ENCODE measurements around the gene CCRL2. TPM values are rescaled to one million over a fixed set of nuclear protein-coding genes. Genes with fewer than 3 reads are reported as not detected.

CCRL2 gene
- total and polyA plus RNA-seq, 4 donors, result 11.0 to 95.9 (median 19.8) TPM

- ATAC-seq (ENCODE audit: insufficient read depth, low FRiP score) (no peak), DNase-seq (no peak)
- H3K36me3 ChIP-seq (ENCODE audit: control insufficient read depth in 4 of 4, insufficient read depth in 4 of 4, low read length in 4 of 4), result no peaks in the 10 kb centered on the region
- H3K9me3 ChIP-seq (ENCODE audit: control insufficient read depth in 4 of 4, insufficient read depth in 3 of 4, low read length in 3 of 4), result no peaks in the 10 kb centered on the region
- H3K4me1 ChIP-seq (ENCODE audit: control insufficient read depth in 5 of 5, insufficient read depth in 5 of 5, low read length in 5 of 5), result peaks cover 0 to 25% (median 4%) of the 10 kb centered on the region in 5 donors
- no peak overlapping the region for H3K27ac ChIP-seq (ENCODE audit: low read depth in 1 of 2, low read length in 1 of 2)
- no peak for TF ChIP-seq CTCF (IDR thresholded peaks at IDR 0.05; ENCODE audit: control extremely low read depth, extremely low read depth)
- no peak overlapping the region for H3K4me3 ChIP-seq
- 96% methylated on average over 5 of the region's 5 CpGs for WGBS, 2 donors
- H3K27me3 ChIP-seq (ENCODE audit: control insufficient read depth in 3 of 3, insufficient read depth in 3 of 3, low read length in 2 of 3), result no peaks in the 10 kb centered on the region
- no peak overlapping the region for H3K9ac ChIP-seq (ENCODE audit: insufficient read depth in 1 of 2, low read length in 2 of 2)
Measured at GRCh38 chr3:46365737-46366524, 41.1 kb upstream of the CCRL2 start.

GRCh38 chr3:46367811-46368210, 39.2 kb upstream of the CCRL2 start:
- DNase-seq (no peak), ATAC-seq (ENCODE audit: insufficient read depth, low FRiP score) (no peak)
- no peaks in the 10 kb centered on the region for H3K27me3 ChIP-seq (ENCODE audit: control insufficient read depth in 3 of 3, insufficient read depth in 3 of 3, low read length in 2 of 3)
- TF ChIP-seq CTCF (IDR thresholded peaks at IDR 0.05; ENCODE audit: control extremely low read depth, extremely low read depth), result no peak
- peaks cover 0 to 28% (median 3%) of the 10 kb centered on the region in 5 donors for H3K4me1 ChIP-seq (ENCODE audit: control insufficient read depth in 5 of 5, insufficient read depth in 5 of 5, low read length in 5 of 5)
- WGBS, 2 donors, result 86 to 91% methylated on average over 5 of the region's 5 CpGs
- H3K9me3 ChIP-seq (ENCODE audit: control insufficient read depth in 4 of 4, insufficient read depth in 3 of 4, low read length in 3 of 4), result no peaks in the 10 kb centered on the region
- H3K36me3 ChIP-seq (ENCODE audit: control insufficient read depth in 4 of 4, insufficient read depth in 4 of 4, low read length in 4 of 4), result no peaks in the 10 kb centered on the region
- no peak overlapping the region for H3K27ac ChIP-seq (ENCODE audit: low read depth in 1 of 2, low read length in 1 of 2)
- H3K9ac ChIP-seq (ENCODE audit: insufficient read depth in 1 of 2, low read length in 2 of 2), result no peak overlapping the region
- no peak overlapping the region for H3K4me3 ChIP-seq

- 50 to 57% methylated on average over 7 of the region's 7 CpGs for WGBS, 2 donors
- Histone ChIP-seq H3K27ac (ENCODE audit: low read depth in 1 of 2, low read length in 1 of 2) (no peak overlapping the region), H3K4me1 (ENCODE audit: control insufficient read depth in 5 of 5, insufficient read depth in 5 of 5, low read length in 5 of 5) (peaks cover 0 to 28% (median 3%) of the 10 kb centered on the region in 5 donors), H3K4me3 (no peak overlapping the region), H3K36me3 (ENCODE audit: control insufficient read depth in 4 of 4, insufficient read depth in 4 of 4, low read length in 4 of 4) (no peaks in the 10 kb centered on the region), H3K9me3 (ENCODE audit: control insufficient read depth in 4 of 4, insufficient read depth in 3 of 4, low read length in 3 of 4) (no peaks in the 10 kb centered on the region), H3K9ac (ENCODE audit: insufficient read depth in 1 of 2, low read length in 2 of 2) (no peak overlapping the region), H3K27me3 (ENCODE audit: control insufficient read depth in 3 of 3, insufficient read depth in 3 of 3, low read length in 2 of 3) (no peaks in the 10 kb centered on the region)
- DNase-seq (peak in 2 of 3 donors; percentile 43 to 56), ATAC-seq (ENCODE audit: insufficient read depth, low FRiP score) (peak; percentile 70)
- peak; percentile 50 for TF ChIP-seq CTCF (IDR thresholded peaks at IDR 0.05; ENCODE audit: control extremely low read depth, extremely low read depth)
Measured at GRCh38 chr3:46368569-46368968, 38.5 kb upstream of the CCRL2 start.

Measured in lung (tissue), 12 donors.